ENCODE measurements around the gene AKT1. TPM values are rescaled to one million over a fixed set of nuclear protein-coding genes. Genes with fewer than 3 reads are reported as not detected.
"Not testable (repeated sequence)": the region's sequence is repeated elsewhere in the genome, so short reads cannot be mapped to it uniquely, and the experiment has no call there.

AKT1 gene
- polyA plus RNA-seq, 1 donor: 97.5 TPM

GRCh38 chr14:104732931-104733681 is 62.4 kb downstream of the AKT1 start:
- no peaks in the 10 kb centered on the region for H3K9me3 ChIP-seq (ENCODE audit: control insufficient read depth, low read depth, low read length)
- no peaks in the 10 kb centered on the region for H3K27me3 ChIP-seq (ENCODE audit: control insufficient read depth, insufficient read depth, low read length)
- no peak overlapping the region for H3K27ac ChIP-seq (ENCODE audit: low read length)
- no peak for DNase-seq
- no peak overlapping the region for H3K4me3 ChIP-seq (ENCODE audit: low read length)
- H3K36me3 ChIP-seq (ENCODE audit: control insufficient read depth, insufficient read depth, low read length): no peaks in the 10 kb centered on the region
- H3K4me1 ChIP-seq (ENCODE audit: control insufficient read depth, insufficient read depth, low read length): no peaks in the 10 kb centered on the region
- WGBS (ENCODE audit: insufficient coverage, low lambda C conversion rate): no CpG with 5 or more reads among the region's 23 CpGs

- no peaks in the 10 kb centered on the region for H3K4me1 ChIP-seq (ENCODE audit: control insufficient read depth, insufficient read depth, low read length)
Observed at GRCh38 chr14:104732355-104732804, 63.2 kb downstream of the AKT1 start.

DNA sequence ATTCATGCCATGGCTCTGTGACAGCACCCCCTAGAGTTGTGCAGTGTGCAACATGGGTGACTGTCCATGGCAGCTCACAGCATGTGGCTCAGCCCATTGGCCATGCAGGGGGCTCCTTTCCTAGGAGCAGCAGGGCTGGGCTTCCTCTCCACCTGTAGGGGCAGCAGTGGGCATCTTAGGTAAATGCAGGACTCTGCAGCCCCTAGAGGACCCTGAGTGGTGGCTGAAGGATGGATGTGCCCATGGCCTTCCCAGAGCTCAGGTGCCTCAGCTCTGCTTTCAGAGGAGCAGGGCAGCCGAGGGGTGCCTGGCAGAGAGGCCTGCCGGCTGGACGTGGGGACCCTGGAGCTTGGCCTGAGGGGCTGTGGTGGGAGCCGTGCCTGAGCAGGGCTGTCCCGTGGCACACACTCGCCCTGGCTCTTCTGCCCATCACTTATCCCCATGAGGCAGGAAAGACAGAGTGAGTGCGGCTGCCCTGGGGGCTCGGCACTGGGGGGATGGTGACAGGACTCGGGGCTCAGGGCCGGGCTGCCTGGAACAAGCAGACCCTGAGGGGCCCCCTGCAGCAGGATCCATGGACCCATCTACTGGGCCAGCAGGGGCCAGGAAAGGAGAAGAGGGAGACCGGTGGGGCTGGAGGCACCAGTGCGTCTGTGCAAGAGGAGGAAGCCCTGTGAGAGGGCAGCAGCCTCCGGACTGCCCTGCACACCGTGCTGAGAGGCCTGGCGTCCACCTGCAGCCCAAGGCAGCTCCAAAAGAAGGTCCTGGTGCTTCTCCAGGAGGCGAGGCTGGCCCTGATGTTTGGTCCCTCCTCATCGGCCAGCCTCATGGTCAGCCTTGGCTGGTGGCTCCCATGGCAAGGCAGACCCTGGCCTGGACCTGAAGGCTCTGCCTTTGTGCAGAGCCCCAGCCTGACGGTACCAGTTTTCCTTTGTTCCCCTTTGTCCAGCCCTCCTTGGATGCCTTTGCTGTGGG is 63.9 kb downstream of the AKT1 start:
- DNase-seq: no peak
- H3K36me3 ChIP-seq (ENCODE audit: control insufficient read depth, insufficient read depth, low read length): no peaks in the 10 kb centered on the region
- H3K27ac ChIP-seq (ENCODE audit: low read length): no peak overlapping the region
- no peaks in the 10 kb centered on the region for H3K9me3 ChIP-seq (ENCODE audit: control insufficient read depth, low read depth, low read length)
- H3K27me3 ChIP-seq (ENCODE audit: control insufficient read depth, insufficient read depth, low read length): no peaks in the 10 kb centered on the region
- no CpG with 5 or more reads among the region's 18 CpGs for WGBS (ENCODE audit: insufficient coverage, low lambda C conversion rate)
- H3K4me1 ChIP-seq (ENCODE audit: control insufficient read depth, insufficient read depth, low read length): peaks cover 3% of the 10 kb centered on the region
- no peak overlapping the region for H3K4me3 ChIP-seq (ENCODE audit: low read length)

More at GRCh38 chr14:104732355-104732804, 63.2 kb downstream of the AKT1 start:
- no peaks in the 10 kb centered on the region for H3K27me3 ChIP-seq (ENCODE audit: control insufficient read depth, insufficient read depth, low read length)
- DNase-seq: no peak
- H3K4me3 ChIP-seq (ENCODE audit: low read length): no peak overlapping the region
- WGBS (ENCODE audit: insufficient coverage, low lambda C conversion rate): no CpG with 5 or more reads among the region's 14 CpGs
- H3K27ac ChIP-seq (ENCODE audit: low read length): no peak overlapping the region
- no peaks in the 10 kb centered on the region for H3K9me3 ChIP-seq (ENCODE audit: control insufficient read depth, low read depth, low read length)
- no peaks in the 10 kb centered on the region for H3K36me3 ChIP-seq (ENCODE audit: control insufficient read depth, insufficient read depth, low read length)

DNA sequence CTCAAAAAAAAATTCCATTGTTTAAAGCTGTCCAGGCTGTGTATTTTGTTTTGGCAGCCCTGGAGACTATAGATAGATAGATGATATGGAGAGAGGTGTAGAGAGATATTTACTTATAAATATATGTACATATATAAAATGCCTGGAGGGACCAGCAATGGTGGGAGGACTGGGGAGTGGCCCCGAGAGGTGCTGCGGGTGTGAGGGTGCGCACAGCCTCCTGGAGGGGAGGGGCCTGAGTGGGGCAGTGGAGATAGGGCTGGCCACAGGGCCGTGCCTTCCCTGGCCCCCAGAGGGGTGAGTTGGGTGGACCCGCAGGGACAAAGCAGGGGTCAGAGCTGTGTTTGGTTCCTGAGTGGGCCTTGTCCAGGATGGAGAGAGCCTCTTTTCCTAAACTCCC is 65.1 kb downstream of the AKT1 start:
- WGBS (ENCODE audit: insufficient coverage, low lambda C conversion rate): 80% methylated on average over 2 of the region's 5 CpGs
- no peaks in the 10 kb centered on the region for H3K27me3 ChIP-seq (ENCODE audit: control insufficient read depth, insufficient read depth, low read length)
- H3K4me1 ChIP-seq (ENCODE audit: control insufficient read depth, insufficient read depth, low read length): peaks cover 6% of the 10 kb centered on the region
- H3K36me3 ChIP-seq (ENCODE audit: control insufficient read depth, insufficient read depth, low read length): no peaks in the 10 kb centered on the region
- H3K4me3 ChIP-seq (ENCODE audit: low read length): no peak overlapping the region
- no peaks in the 10 kb centered on the region for H3K9me3 ChIP-seq (ENCODE audit: control insufficient read depth, low read depth, low read length)
- no peak for DNase-seq
- no peak overlapping the region for H3K27ac ChIP-seq (ENCODE audit: low read length)

- no peaks in the 10 kb centered on the region for H3K9me3 ChIP-seq (ENCODE audit: control insufficient read depth, low read depth, low read length)
- no CpG with 5 or more reads among the region's 16 CpGs for WGBS (ENCODE audit: insufficient coverage, low lambda C conversion rate)
- no peak overlapping the region for H3K27ac ChIP-seq (ENCODE audit: low read length)
- peaks cover 12% of the 10 kb centered on the region for H3K4me1 ChIP-seq (ENCODE audit: control insufficient read depth, insufficient read depth, low read length)
- no peaks in the 10 kb centered on the region for H3K27me3 ChIP-seq (ENCODE audit: control insufficient read depth, insufficient read depth, low read length)
- no peak for DNase-seq
- H3K4me3 ChIP-seq (ENCODE audit: low read length): no peak overlapping the region
- H3K36me3 ChIP-seq (ENCODE audit: control insufficient read depth, insufficient read depth, low read length): no peaks in the 10 kb centered on the region
Observed at GRCh38 chr14:104729835-104730181, 65.7 kb downstream of the AKT1 start.

DNA sequence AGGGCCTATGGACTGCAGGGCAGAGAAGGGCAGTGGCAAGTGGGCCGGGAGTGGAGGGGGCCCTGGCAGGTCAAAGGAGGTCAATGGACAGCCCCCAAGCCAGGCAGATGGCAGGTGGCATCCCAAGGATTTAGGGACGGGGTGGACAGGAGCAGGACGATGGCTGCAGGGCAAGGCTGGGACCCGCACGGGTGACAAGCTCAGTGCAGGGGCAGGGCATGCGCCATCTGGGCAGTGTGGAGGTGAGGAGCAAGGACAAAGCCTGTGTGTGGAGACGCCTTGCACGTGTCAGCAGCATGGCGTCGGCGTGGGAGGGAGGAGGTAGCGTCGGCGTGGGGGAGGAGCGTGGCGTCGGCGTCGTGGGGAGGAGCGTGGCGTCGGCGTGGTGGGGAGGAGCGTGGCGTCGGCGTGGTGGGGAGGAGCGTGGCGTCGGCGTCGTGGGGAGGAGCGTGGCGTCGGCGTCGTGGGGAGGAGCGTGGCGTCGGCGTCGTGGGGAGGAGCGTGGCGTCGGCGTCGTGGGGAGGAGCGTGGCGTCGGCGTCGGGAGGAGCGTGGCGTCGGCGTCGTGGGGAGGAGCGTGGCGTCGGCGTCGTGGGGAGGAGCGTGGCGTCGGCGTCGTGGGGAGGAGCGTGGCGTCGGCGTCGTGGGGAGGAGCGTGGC is 66.2 kb downstream of the AKT1 start:
- DNase-seq; H3K27ac ChIP-seq (ENCODE audit: low read length); H3K4me3 ChIP-seq (ENCODE audit: low read length); H3K36me3 ChIP-seq (ENCODE audit: control insufficient read depth, insufficient read depth, low read length); H3K9me3 ChIP-seq (ENCODE audit: control insufficient read depth, low read depth, low read length); H3K27me3 ChIP-seq (ENCODE audit: control insufficient read depth, insufficient read depth, low read length): not testable (repeated sequence)
- peaks cover 16% of the 10 kb centered on the region for H3K4me1 ChIP-seq (ENCODE audit: control insufficient read depth, insufficient read depth, low read length)
- WGBS (ENCODE audit: insufficient coverage, low lambda C conversion rate): no CpG with 5 or more reads among the region's 73 CpGs

- DNase-seq: no peak
- Histone ChIP-seq H3K4me3 (ENCODE audit: low read length) (no peak overlapping the region), H3K27me3 (ENCODE audit: control insufficient read depth, insufficient read depth, low read length) (no peaks in the 10 kb centered on the region), H3K27ac (ENCODE audit: low read length) (no peak overlapping the region), H3K4me1 (ENCODE audit: control insufficient read depth, insufficient read depth, low read length) (peaks cover 16% of the 10 kb centered on the region), H3K9me3 (ENCODE audit: control insufficient read depth, low read depth, low read length) (no peaks in the 10 kb centered on the region), H3K36me3 (ENCODE audit: control insufficient read depth, insufficient read depth, low read length) (no peaks in the 10 kb centered on the region)
- no CpG with 5 or more reads among the region's 17 CpGs for WGBS (ENCODE audit: insufficient coverage, low lambda C conversion rate)
Observed at GRCh38 chr14:104728631-104729030, 66.9 kb downstream of the AKT1 start.

DNA sequence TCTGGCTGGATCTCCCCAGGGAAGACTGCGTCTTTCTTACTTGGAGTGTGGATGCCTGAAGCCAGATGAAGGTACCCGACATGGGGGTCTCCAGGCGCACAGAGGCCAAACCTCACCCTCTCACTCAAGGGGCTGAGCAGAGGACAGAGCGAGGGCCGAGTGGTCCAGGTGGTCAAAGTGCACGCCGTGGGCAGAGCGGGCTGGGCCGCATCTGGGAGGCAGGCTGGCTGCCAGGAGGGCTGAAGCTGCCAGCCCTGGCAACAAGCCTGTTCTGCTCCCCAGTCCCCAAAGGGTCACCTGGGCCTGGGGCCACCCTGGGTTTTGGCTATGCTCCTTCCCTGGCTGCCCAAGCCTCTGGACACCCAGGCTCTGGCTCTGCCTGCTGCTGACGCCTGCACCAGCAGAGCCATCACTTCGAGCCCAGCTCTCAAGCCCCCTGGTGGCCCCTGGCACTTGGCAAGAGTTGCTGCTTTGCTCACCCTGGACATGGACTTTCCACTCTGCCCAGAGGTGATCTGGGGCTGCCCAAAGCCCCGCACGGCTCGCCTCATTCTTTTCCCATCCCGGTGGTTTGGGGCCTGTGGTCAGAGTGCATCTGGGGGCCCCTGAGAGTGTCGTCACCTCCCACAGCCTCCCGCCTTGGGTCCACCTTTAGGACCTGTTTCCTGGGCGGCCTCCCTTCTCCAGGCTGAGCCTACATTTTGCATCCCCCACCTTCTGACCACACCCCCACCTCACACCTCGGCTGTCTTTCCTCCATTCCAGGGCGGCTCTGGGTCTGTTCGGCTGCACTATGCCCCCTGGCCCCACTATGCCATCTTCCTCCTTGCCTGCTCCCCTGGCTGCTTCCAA is 68.7 kb downstream of the AKT1 start:
- H3K27me3 ChIP-seq (ENCODE audit: control insufficient read depth, insufficient read depth, low read length): no peaks in the 10 kb centered on the region
- H3K9me3 ChIP-seq (ENCODE audit: control insufficient read depth, low read depth, low read length): no peaks in the 10 kb centered on the region
- 80% methylated on average over 1 of the region's 21 CpGs for WGBS (ENCODE audit: insufficient coverage, low lambda C conversion rate)
- peak in 1 of 2 donors; percentile 27 for DNase-seq
- H3K27ac ChIP-seq (ENCODE audit: low read length): no peak overlapping the region
- peaks cover 22% of the 10 kb centered on the region for H3K4me1 ChIP-seq (ENCODE audit: control insufficient read depth, insufficient read depth, low read length)
- peaks cover 3% of the 10 kb centered on the region for H3K36me3 ChIP-seq (ENCODE audit: control insufficient read depth, insufficient read depth, low read length)
- no peak overlapping the region for H3K4me3 ChIP-seq (ENCODE audit: low read length)

DNA sequence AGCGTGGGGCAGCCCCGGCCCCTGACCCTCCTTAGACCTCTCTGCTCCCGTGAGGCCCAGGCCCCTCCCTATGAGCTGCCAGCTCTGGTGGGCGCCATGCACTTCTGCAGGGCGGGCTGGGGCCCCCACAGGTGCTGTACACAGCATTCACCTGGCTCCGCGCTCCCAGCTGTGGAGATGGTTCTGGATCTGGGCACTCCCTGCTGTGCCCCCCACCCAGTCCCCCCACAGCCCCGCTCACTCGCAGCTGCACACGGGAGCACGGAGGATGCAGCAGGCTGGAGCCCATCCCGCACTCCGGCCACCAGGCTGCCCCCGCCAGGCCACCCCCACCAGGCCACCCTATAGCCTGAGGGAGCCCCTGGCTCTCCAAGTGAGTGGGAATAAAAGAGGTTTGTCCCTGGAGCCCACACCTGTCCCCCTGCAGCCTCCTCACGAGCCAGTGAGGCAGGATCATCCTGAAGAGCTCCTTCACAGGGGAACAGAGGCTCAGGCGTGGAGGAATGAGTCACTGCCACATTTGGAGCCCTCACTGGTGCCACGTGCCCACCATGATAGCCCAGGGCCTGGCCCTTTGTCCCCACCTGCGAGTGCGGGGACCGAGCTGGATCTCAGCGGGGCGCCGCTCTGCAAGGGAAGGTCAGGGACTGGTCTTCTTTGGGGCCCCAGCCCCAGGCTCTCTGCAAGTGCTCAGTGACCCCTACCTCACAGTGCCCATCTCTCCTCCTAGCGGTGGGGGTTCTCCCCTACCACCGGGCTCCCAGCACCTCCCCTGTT is 69.6 kb downstream of the AKT1 start:
- Histone ChIP-seq H3K36me3 (ENCODE audit: control insufficient read depth, insufficient read depth, low read length) (peaks cover 11% of the 10 kb centered on the region), H3K4me3 (ENCODE audit: low read length) (no peak overlapping the region), H3K9me3 (ENCODE audit: control insufficient read depth, low read depth, low read length) (no peaks in the 10 kb centered on the region), H3K27me3 (ENCODE audit: control insufficient read depth, insufficient read depth, low read length) (no peaks in the 10 kb centered on the region), H3K4me1 (ENCODE audit: control insufficient read depth, insufficient read depth, low read length) (peaks cover 22% of the 10 kb centered on the region), H3K27ac (ENCODE audit: low read length) (no peak overlapping the region)
- DNase-seq: no peak
- WGBS (ENCODE audit: insufficient coverage, low lambda C conversion rate): no CpG with 5 or more reads among the region's 25 CpGs

Measured in large intestine (tissue), 3 donors.